Measurements from ENCODE around the gene SUPT3H. TPM values are rescaled to one million over a fixed set of nuclear protein-coding genes. Genes with fewer than 3 reads are reported as not detected.

Gene SUPT3H
- total and polyA plus RNA-seq, 2 of the 13 experiments (the other 11 are each of a cell fraction or from before 2014, with no cell fraction given) = 11.9 to 36.1 TPM

DNA sequence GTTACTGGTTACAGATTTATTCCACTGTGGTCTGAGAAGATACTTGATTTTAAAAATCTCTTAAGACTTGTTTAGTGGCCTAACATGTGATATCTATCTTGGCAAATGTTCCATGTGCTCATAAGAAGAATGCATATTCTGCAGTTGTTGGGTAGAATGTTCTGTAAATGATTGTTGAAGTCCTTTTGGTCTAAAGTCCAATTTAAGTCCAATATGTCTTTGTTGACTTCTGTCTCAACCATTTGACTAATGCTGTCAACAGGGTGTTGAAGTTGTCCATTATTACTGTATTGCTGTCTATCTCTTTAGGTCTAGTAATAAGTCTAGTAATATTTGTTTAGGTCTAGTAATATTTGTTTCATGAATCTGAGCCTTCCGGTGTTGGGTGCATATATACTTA lies 437.4 kb downstream of the SUPT3H start (continued):
- TF ChIP-seq, protein P1, sequence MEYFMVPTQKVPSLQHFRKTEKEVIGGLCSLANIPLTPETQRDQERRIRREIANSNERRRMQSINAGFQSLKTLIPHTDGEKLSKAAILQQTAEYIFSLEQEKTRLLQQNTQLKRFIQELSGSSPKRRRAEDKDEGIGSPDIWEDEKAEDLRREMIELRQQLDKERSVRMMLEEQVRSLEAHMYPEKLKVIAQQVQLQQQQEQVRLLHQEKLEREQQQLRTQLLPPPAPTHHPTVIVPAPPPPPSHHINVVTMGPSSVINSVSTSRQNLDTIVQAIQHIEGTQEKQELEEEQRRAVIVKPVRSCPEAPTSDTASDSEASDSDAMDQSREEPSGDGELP (IDR thresholded peaks at IDR 0.05; ENCODE audit: borderline replicate concordance, low read depth) = peak; percentile 31; the same call in 1 of the 2 replicates
- TF ChIP-seq CREM (IDR thresholded peaks at IDR 0.05) (peak; percentile 61; the same call in 1 of the 2 replicates), CREM (CRISPR knock-in tag; IDR thresholded peaks at IDR 0.05) (no peak), MAFF (IDR thresholded peaks at IDR 0.05; ENCODE audit: low read depth, low read length) (peak; percentile 51; the same call in 1 of the 2 replicates), FOXA1 (IDR thresholded peaks at IDR 0.05) (peak; percentile 91), FOXA1 (CRISPR knock-in tag; IDR thresholded peaks at IDR 0.05) (peak; percentile 93), KDM4B (CRISPR knock-in tag; IDR thresholded peaks at IDR 0.05) (no peak), ZNF709 (CRISPR knock-in tag; IDR thresholded peaks at IDR 0.05) (no peak), HNRNPUL1 (IDR thresholded peaks at IDR 0.05; ENCODE audit: low read depth, low read length) (peak; percentile 74), SMARCC2 (IDR thresholded peaks at IDR 0.05) (peak; percentile 69; the same call in 1 of the 2 replicates), MIXL1 (CRISPR knock-in tag; IDR thresholded peaks at IDR 0.05) (peak; percentile 93), TSC22D2 (CRISPR knock-in tag; IDR thresholded peaks at IDR 0.05; ENCODE audit: borderline replicate concordance) (no peak), ZNF614 (CRISPR knock-in tag; IDR thresholded peaks at IDR 0.05; ENCODE audit: borderline replicate concordance) (peak; percentile 60; the same call in 1 of the 2 replicates), ISL2 (CRISPR knock-in tag; IDR thresholded peaks at IDR 0.05) (0 out of 2 replicates have a peak, but pooled peaks have one; percentile 65), TARDBP (CRISPR knock-in tag; IDR thresholded peaks at IDR 0.05) (peak; percentile 64), ERF (CRISPR knock-in tag; IDR thresholded peaks at IDR 0.05) (peak; percentile 50; the same call in 1 of the 2 replicates)
- TF ChIP-seq, protein P2, sequence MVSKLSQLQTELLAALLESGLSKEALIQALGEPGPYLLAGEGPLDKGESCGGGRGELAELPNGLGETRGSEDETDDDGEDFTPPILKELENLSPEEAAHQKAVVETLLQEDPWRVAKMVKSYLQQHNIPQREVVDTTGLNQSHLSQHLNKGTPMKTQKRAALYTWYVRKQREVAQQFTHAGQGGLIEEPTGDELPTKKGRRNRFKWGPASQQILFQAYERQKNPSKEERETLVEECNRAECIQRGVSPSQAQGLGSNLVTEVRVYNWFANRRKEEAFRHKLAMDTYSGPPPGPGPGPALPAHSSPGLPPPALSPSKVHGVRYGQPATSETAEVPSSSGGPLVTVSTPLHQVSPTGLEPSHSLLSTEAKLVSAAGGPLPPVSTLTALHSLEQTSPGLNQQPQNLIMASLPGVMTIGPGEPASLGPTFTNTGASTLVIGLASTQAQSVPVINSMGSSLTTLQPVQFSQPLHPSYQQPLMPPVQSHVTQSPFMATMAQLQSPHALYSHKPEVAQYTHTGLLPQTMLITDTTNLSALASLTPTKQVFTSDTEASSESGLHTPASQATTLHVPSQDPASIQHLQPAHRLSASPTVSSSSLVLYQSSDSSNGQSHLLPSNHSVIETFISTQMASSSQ (IDR thresholded peaks at IDR 0.05; ENCODE audit: low read depth) = peak; percentile 92
- TF ChIP-seq, protein P2 (CRISPR knock-in tag; IDR thresholded peaks at IDR 0.05; ENCODE audit: borderline replicate concordance) = peak; percentile 94; the same call in 1 of the 2 replicates
- TF ChIP-seq, protein P3, sequence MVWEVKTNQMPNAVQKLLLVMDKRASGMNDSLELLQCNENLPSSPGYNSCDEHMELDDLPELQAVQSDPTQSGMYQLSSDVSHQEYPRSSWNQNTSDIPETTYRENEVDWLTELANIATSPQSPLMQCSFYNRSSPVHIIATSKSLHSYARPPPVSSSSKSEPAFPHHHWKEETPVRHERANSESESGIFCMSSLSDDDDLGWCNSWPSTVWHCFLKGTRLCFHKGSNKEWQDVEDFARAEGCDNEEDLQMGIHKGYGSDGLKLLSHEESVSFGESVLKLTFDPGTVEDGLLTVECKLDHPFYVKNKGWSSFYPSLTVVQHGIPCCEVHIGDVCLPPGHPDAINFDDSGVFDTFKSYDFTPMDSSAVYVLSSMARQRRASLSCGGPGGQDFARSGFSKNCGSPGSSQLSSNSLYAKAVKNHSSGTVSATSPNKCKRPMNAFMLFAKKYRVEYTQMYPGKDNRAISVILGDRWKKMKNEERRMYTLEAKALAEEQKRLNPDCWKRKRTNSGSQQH (CRISPR knock-in tag; IDR thresholded peaks at IDR 0.05; ENCODE audit: low read depth) = 0 out of 2 replicates have a peak, but pooled peaks have one; percentile 42
- TF ChIP-seq, protein P4, sequence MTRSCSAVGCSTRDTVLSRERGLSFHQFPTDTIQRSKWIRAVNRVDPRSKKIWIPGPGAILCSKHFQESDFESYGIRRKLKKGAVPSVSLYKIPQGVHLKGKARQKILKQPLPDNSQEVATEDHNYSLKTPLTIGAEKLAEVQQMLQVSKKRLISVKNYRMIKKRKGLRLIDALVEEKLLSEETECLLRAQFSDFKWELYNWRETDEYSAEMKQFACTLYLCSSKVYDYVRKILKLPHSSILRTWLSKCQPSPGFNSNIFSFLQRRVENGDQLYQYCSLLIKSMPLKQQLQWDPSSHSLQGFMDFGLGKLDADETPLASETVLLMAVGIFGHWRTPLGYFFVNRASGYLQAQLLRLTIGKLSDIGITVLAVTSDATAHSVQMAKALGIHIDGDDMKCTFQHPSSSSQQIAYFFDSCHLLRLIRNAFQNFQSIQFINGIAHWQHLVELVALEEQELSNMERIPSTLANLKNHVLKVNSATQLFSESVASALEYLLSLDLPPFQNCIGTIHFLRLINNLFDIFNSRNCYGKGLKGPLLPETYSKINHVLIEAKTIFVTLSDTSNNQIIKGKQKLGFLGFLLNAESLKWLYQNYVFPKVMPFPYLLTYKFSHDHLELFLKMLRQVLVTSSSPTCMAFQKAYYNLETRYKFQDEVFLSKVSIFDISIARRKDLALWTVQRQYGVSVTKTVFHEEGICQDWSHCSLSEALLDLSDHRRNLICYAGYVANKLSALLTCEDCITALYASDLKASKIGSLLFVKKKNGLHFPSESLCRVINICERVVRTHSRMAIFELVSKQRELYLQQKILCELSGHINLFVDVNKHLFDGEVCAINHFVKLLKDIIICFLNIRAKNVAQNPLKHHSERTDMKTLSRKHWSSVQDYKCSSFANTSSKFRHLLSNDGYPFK (CRISPR knock-in tag; IDR thresholded peaks at IDR 0.05; ENCODE audit: borderline replicate concordance) = no peak
- TF ChIP-seq, protein P5, sequence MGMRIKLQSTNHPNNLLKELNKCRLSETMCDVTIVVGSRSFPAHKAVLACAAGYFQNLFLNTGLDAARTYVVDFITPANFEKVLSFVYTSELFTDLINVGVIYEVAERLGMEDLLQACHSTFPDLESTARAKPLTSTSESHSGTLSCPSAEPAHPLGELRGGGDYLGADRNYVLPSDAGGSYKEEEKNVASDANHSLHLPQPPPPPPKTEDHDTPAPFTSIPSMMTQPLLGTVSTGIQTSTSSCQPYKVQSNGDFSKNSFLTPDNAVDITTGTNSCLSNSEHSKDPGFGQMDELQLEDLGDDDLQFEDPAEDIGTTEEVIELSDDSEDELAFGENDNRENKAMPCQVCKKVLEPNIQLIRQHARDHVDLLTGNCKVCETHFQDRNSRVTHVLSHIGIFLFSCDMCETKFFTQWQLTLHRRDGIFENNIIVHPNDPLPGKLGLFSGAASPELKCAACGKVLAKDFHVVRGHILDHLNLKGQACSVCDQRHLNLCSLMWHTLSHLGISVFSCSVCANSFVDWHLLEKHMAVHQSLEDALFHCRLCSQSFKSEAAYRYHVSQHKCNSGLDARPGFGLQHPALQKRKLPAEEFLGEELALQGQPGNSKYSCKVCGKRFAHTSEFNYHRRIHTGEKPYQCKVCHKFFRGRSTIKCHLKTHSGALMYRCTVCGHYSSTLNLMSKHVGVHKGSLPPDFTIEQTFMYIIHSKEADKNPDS (CRISPR knock-in tag; IDR thresholded peaks at IDR 0.05) = peak; percentile 98

All from HepG2 (cell line).